ENCODE results near the gene ZBTB25. TPM values are rescaled to one million over a fixed set of nuclear protein-coding genes. Genes with fewer than 3 reads are reported as not detected.

ZBTB25 gene
- total RNA-seq, 3 donors from 2014 or later, result 12.3 to 15.7 (median 14.4) TPM

DNA sequence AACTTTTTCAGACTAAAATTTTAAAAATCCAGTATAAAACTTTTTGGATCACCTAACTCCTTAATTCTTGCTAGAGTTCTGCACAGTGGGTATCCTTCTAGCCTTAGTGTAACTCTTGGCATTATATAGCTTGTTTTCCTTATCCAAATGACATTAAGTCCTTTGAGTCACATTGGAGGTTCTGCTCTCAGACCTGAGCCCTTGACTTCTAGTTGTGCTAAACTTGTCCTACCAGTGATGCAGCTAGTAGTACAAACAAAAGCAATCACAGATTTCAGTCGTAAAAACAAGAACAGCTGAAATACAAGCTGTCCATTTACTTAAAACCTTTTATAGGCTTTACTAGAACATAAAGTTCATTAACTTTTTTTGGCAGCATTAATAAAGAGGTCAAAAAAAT is 11.4 kb upstream of the ZBTB25 start:
- Histone ChIP-seq H3K27ac (peak overlapping the region in 1 of 2 donors; percentile 20), H3K4me3 (no peak overlapping the region), H3K4me1 (peaks cover 0 to 8% of the 10 kb centered on the region in 2 donors), H3K9me3 (no peaks in the 10 kb centered on the region), H3K27me3 (no peaks in the 10 kb centered on the region), H3K36me3 (no peaks in the 10 kb centered on the region)
- intact Hi-C loops (cut with DNase I; ENCODE audit: low total_unique reads), result no loop called here
- no peak for DNase-seq (ENCODE audit: low spot score in 2 of 2)
- TF ChIP-seq POLR2AphosphoS5 (IDR thresholded peaks at IDR 0.05) (no peak), POLR2A (IDR thresholded peaks at IDR 0.05) (no peak)
- TF ChIP-seq, protein P1, sequence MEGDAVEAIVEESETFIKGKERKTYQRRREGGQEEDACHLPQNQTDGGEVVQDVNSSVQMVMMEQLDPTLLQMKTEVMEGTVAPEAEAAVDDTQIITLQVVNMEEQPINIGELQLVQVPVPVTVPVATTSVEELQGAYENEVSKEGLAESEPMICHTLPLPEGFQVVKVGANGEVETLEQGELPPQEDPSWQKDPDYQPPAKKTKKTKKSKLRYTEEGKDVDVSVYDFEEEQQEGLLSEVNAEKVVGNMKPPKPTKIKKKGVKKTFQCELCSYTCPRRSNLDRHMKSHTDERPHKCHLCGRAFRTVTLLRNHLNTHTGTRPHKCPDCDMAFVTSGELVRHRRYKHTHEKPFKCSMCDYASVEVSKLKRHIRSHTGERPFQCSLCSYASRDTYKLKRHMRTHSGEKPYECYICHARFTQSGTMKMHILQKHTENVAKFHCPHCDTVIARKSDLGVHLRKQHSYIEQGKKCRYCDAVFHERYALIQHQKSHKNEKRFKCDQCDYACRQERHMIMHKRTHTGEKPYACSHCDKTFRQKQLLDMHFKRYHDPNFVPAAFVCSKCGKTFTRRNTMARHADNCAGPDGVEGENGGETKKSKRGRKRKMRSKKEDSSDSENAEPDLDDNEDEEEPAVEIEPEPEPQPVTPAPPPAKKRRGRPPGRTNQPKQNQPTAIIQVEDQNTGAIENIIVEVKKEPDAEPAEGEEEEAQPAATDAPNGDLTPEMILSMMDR (IDR thresholded peaks at IDR 0.05), result no peak

- H3K36me3 ChIP-seq, result no peaks in the 10 kb centered on the region
- H3K4me1 ChIP-seq, result peaks cover 0 to 8% of the 10 kb centered on the region in 2 donors
- H3K27me3 ChIP-seq, result no peaks in the 10 kb centered on the region
- no peak overlapping the region for H3K27ac ChIP-seq
- H3K9me3 ChIP-seq, result no peaks in the 10 kb centered on the region
- intact Hi-C loops (cut with DNase I; ENCODE audit: low total_unique reads), result no loop called here
- no peak for DNase-seq (ENCODE audit: low spot score in 2 of 2)
- no peak overlapping the region for H3K4me3 ChIP-seq
- TF ChIP-seq POLR2A (IDR thresholded peaks at IDR 0.05) (no peak), POLR2AphosphoS5 (IDR thresholded peaks at IDR 0.05) (no peak)
- TF ChIP-seq, protein P1 (IDR thresholded peaks at IDR 0.05), result no peak
Observed at GRCh38 chr14:64513271-64513670, 9.6 kb upstream of the ZBTB25 start.

GRCh38 chr14:64510825-64511671 is 7.4 kb upstream of the ZBTB25 start:
- Histone ChIP-seq H3K27me3 (no peaks in the 10 kb centered on the region), H3K9me3 (no peaks in the 10 kb centered on the region), H3K27ac (peak overlapping the region; percentile 6), H3K4me1 (peaks cover 0 to 15% of the 10 kb centered on the region in 2 donors), H3K36me3 (no peaks in the 10 kb centered on the region), H3K4me3 (no peak overlapping the region)
- TF ChIP-seq POLR2AphosphoS5 (IDR thresholded peaks at IDR 0.05) (no peak), POLR2A (IDR thresholded peaks at IDR 0.05) (no peak)
- TF ChIP-seq, protein P1 (IDR thresholded peaks at IDR 0.05), result peak; percentile 63 to 82 (median 73)
- intact Hi-C loops (cut with DNase I; ENCODE audit: low total_unique reads), result no loop called here
- DNase-seq (ENCODE audit: low spot score in 2 of 2), result peak; percentile 59

DNA sequence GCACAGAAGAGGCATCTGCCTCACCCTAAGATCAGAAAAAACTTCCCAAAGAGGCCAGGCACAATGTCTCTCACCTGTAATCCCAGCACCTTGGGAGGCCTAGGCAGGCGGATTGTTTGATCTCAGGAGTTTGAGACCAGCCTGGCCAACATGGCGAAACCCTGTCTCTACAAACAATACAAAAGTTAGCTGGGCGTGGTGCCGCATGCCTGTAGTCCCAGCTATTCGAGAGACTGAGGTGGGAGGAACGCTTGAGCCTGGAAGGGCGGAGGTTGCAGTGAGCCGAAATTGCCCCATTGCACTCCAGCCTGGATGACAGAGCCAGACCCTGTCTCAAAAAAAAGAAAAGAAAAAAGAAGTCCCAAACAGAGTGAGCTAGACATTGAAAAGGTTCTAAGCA is 5.4 kb upstream of the ZBTB25 start:
- TF ChIP-seq POLR2AphosphoS5 (IDR thresholded peaks at IDR 0.05), result no peak
- TF ChIP-seq, protein P1 (IDR thresholded peaks at IDR 0.05), result no peak
- no peak for TF ChIP-seq POLR2A (IDR thresholded peaks at IDR 0.05)
- DNase-seq (ENCODE audit: low spot score in 2 of 2), result no peak
- Histone ChIP-seq H3K4me1 (peaks cover 0 to 8% of the 10 kb centered on the region in 2 donors), H3K27ac (no peak overlapping the region), H3K36me3 (no peaks in the 10 kb centered on the region), H3K27me3 (no peaks in the 10 kb centered on the region), H3K4me3 (no peak overlapping the region), H3K9me3 (no peaks in the 10 kb centered on the region)
- intact Hi-C loops (cut with DNase I; ENCODE audit: low total_unique reads), result no loop called here

- intact Hi-C loops (cut with DNase I; ENCODE audit: low total_unique reads), result no loop called here
- TF ChIP-seq POLR2AphosphoS5 (IDR thresholded peaks at IDR 0.05) (no peak), POLR2A (IDR thresholded peaks at IDR 0.05) (no peak)
- TF ChIP-seq, protein P1 (IDR thresholded peaks at IDR 0.05), result no peak
- H3K4me1 ChIP-seq, result peaks cover 0 to 8% of the 10 kb centered on the region in 2 donors
- no peaks in the 10 kb centered on the region for H3K9me3 ChIP-seq
- no peak for DNase-seq (ENCODE audit: low spot score in 2 of 2)
- no peaks in the 10 kb centered on the region for H3K36me3 ChIP-seq
- no peak overlapping the region for H3K27ac ChIP-seq
- no peaks in the 10 kb centered on the region for H3K27me3 ChIP-seq
- no peak overlapping the region for H3K4me3 ChIP-seq
Observed at GRCh38 chr14:64508215-64508776, 4.7 kb upstream of the ZBTB25 start.
